ENCODE results near the gene MRPL37. TPM values are rescaled to one million over a fixed set of nuclear protein-coding genes. Genes with fewer than 3 reads are reported as not detected.

Gene MRPL37
- total RNA-seq, 1 experiment from 2014 or later = 180 TPM

DNA sequence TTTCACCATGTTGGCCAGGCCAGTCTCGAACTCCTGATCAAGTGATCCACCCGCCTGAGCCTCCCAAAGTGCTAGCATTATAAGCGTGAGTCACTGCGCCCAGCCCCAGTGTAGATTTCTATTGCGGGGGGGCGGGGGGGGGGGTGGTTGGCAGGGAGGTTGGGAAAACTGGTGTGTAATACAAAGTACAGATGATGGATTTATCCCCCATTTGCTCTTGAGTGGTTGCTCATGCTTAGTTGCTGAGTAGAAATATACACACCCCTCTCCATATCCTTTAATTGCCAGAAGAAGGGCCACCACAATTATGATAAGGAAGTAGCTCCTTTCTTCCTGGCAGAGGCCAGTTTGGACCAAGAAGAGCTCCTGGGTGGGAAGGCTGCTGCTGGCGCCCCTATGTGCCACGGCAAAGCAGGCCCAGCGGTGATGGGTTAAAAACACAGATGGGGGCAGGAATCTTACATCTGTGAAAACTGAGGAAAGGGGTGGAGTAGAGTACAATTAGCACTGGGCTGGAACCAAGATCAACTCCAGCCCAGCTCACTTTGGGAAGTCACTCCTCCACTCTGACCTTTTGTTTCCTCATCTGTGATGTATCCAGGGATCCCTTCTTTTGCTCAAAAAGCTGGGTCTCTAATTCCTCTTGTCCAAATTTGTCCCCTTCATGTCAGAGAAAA, 55.2 kb downstream of the MRPL37 start:
- no peaks in the 10 kb centered on the region for H4K20me1 ChIP-seq (ENCODE audit: insufficient read depth)
- BruUV-seq (replicated peaks) = no TSS peak
- H3K79me2 ChIP-seq (ENCODE audit: low read depth) = no peaks in the 10 kb centered on the region
- no peaks in the 10 kb centered on the region for H3K9me2 ChIP-seq (ENCODE audit: insufficient read depth)
- H3K27ac ChIP-seq = no peak overlapping the region
- H3K27me3 ChIP-seq (ENCODE audit: insufficient read depth, low read depth) = no peaks in the 10 kb centered on the region
- H3K9me3 ChIP-seq (ENCODE audit: insufficient read depth, low read depth) = no peaks in the 10 kb centered on the region
- no peak overlapping the region for H3K4me3 ChIP-seq
- H3F3A ChIP-seq (ENCODE audit: insufficient read depth, low read depth) = peaks cover 8% of the 10 kb centered on the region; the same call in 1 of the 2 replicates
- intact Hi-C loops (cut with micrococcal nuclease; ENCODE audit: unreplicated experiment) = no loop called here
- H2AFZ ChIP-seq = no peak overlapping the region
- ChIA-PET CTCF (interaction anchor here (0.6 kb wide), 1 partner anchor 234 kb away, joined by 6 read pairs; no protein-coding TSS in a partner anchor), POLR2A (ENCODE audit: unreplicated experiment) (interaction anchor here (0.7 kb wide), 1 partner anchor 106 kb away, joined by 3 read pairs; no protein-coding TSS in a partner anchor)
- TF ChIP-seq, protein P1, sequence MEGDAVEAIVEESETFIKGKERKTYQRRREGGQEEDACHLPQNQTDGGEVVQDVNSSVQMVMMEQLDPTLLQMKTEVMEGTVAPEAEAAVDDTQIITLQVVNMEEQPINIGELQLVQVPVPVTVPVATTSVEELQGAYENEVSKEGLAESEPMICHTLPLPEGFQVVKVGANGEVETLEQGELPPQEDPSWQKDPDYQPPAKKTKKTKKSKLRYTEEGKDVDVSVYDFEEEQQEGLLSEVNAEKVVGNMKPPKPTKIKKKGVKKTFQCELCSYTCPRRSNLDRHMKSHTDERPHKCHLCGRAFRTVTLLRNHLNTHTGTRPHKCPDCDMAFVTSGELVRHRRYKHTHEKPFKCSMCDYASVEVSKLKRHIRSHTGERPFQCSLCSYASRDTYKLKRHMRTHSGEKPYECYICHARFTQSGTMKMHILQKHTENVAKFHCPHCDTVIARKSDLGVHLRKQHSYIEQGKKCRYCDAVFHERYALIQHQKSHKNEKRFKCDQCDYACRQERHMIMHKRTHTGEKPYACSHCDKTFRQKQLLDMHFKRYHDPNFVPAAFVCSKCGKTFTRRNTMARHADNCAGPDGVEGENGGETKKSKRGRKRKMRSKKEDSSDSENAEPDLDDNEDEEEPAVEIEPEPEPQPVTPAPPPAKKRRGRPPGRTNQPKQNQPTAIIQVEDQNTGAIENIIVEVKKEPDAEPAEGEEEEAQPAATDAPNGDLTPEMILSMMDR (conservative IDR thresholded peaks at IDR 0.05) = no peak
- TF ChIP-seq EZH2 (IDR thresholded peaks at IDR 0.05; ENCODE audit: low read depth) = no peak
- no peaks in the 10 kb centered on the region for H3K36me3 ChIP-seq (ENCODE audit: low read depth)
- DNase-seq = no peak
- no peak overlapping the region for H3K4me2 ChIP-seq
- H3K4me1 ChIP-seq (replicated peaks; ENCODE audit: insufficient read depth) = peaks cover 22% of the 10 kb centered on the region

DNA sequence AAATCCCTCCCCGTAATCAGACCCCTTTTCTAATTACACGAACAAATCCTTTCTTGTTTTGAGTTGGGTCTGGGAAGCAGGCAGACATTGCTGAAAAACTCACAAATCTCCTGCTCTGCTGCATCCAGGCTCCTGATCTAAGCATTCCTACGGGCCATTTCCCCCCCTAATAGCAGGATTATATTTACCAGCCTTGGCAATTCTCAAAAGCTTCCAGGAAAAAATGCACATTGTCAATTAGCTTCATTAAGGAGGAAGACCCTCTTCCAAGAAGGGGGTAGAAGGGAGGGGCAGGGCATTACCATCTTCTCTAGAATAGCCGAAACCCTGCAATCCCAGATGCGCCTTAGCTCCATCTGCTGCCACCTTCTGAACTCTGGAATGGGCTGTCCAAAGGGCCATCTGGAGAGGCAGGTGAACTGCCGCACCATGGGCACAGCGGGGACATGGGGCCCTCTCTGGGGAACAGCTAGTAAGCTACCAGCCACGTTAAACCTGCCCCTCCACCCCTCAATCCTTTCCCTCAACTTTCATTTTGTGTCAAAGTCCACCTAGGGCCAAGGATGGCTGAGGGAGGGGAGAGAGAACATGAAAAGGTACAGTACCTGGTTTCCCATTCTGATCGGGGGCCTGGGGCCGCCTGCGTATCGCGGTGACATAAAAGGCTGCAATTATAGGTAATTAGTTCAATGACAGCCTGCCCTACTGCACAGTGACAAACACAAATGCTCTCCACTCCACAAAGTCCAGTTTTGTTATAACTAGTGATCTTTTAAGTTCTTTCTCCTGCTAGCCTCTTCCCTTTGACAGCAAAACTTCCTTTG, 56.8 kb downstream of the MRPL37 start:
- no peaks in the 10 kb centered on the region for H4K20me1 ChIP-seq (ENCODE audit: insufficient read depth)
- no peak for DNase-seq
- no peaks in the 10 kb centered on the region for H3K9me2 ChIP-seq (ENCODE audit: insufficient read depth)
- H3K4me1 ChIP-seq (replicated peaks; ENCODE audit: insufficient read depth) = peaks cover 17% of the 10 kb centered on the region
- H3F3A ChIP-seq (ENCODE audit: insufficient read depth, low read depth) = peaks cover 5% of the 10 kb centered on the region; the same call in 1 of the 2 replicates
- intact Hi-C loops (cut with micrococcal nuclease; ENCODE audit: unreplicated experiment) = no loop called here
- TF ChIP-seq, protein P1 (conservative IDR thresholded peaks at IDR 0.05) = no peak
- no peak for TF ChIP-seq EZH2 (IDR thresholded peaks at IDR 0.05; ENCODE audit: low read depth)
- H3K9me3 ChIP-seq (ENCODE audit: insufficient read depth, low read depth) = no peaks in the 10 kb centered on the region
- no peaks in the 10 kb centered on the region for H3K79me2 ChIP-seq (ENCODE audit: low read depth)
- no peaks in the 10 kb centered on the region for H3K27me3 ChIP-seq (ENCODE audit: insufficient read depth, low read depth)
- ChIA-PET CTCF (no interaction called here), POLR2A (ENCODE audit: unreplicated experiment) (no interaction called here)
- no peak overlapping the region for H3K27ac ChIP-seq
- no peak overlapping the region for H3K4me3 ChIP-seq
- BruUV-seq (replicated peaks) = no TSS peak
- H2AFZ ChIP-seq = no peak overlapping the region
- no peak overlapping the region for H3K4me2 ChIP-seq
- H3K36me3 ChIP-seq (ENCODE audit: low read depth) = no peaks in the 10 kb centered on the region

- Histone ChIP-seq H3K9me2 (ENCODE audit: insufficient read depth) (no peaks in the 10 kb centered on the region), H2AFZ (no peak overlapping the region), H3K79me2 (ENCODE audit: low read depth) (no peaks in the 10 kb centered on the region), H3F3A (ENCODE audit: insufficient read depth, low read depth) (peaks cover 5% of the 10 kb centered on the region; the same call in 1 of the 2 replicates), H3K36me3 (ENCODE audit: low read depth) (no peaks in the 10 kb centered on the region), H3K4me1 (replicated peaks; ENCODE audit: insufficient read depth) (peaks cover 17% of the 10 kb centered on the region), H3K27me3 (ENCODE audit: insufficient read depth, low read depth) (no peaks in the 10 kb centered on the region), H3K4me2 (no peak overlapping the region), H3K4me3 (no peak overlapping the region), H4K20me1 (ENCODE audit: insufficient read depth) (no peaks in the 10 kb centered on the region), H3K9me3 (ENCODE audit: insufficient read depth, low read depth) (no peaks in the 10 kb centered on the region), H3K27ac (no peak overlapping the region)
- no peak for TF ChIP-seq EZH2 (IDR thresholded peaks at IDR 0.05; ENCODE audit: low read depth)
- TF ChIP-seq, protein P1 (conservative IDR thresholded peaks at IDR 0.05) = no peak
- no TSS peak for BruUV-seq (replicated peaks)
- ChIA-PET POLR2A (ENCODE audit: unreplicated experiment) (no interaction called here), CTCF (no interaction called here)
- no peak for DNase-seq
- intact Hi-C loops (cut with micrococcal nuclease; ENCODE audit: unreplicated experiment) = no loop called here
Measured at GRCh38 chr1:54257346-54257620, 57.3 kb downstream of the MRPL37 start.
